Islet precursor cell (in vitro differentiated cells): ENCODE data around the gene GRIN2C.

Experiments used
- DNase-seq: peaks from one replicate; pipeline ENCODE4 v3.0.0-alpha.2; 2018

Gene GRIN2C

GRCh38 chr17:74863420-74864296 is 4.0 kb upstream of the GRIN2C start:
- DNase-seq = no peak

- no peak for DNase-seq
Measured at GRCh38 chr17:74862919-74863318, 3.2 kb upstream of the GRIN2C start.

GRCh38 chr17:74862108-74862901 is 2.6 kb upstream of the GRIN2C start:
- DNase-seq = peak; percentile 88

- DNase-seq = no peak
Measured at GRCh38 chr17:74861662-74862107, 2.0 kb upstream of the GRIN2C start.

- no peak for DNase-seq
Measured at GRCh38 chr17:74860872-74861661, 1.4 kb upstream of the GRIN2C start.

GRCh38 chr17:74860229-74860871 is 665 bp upstream of the GRIN2C start:
- no peak for DNase-seq

- no peak for DNase-seq
Measured at GRCh38 chr17:74858672-74859458, 820 bp downstream of the GRIN2C start.

- no peak for DNase-seq
Measured at GRCh38 chr17:74857191-74857590, 2.5 kb downstream of the GRIN2C start.

GRCh38 chr17:74856112-74856511 is 3.6 kb downstream of the GRIN2C start:
- no peak for DNase-seq

- no peak for DNase-seq
Measured at GRCh38 chr17:74855323-74855722, 4.4 kb downstream of the GRIN2C start.

GRCh38 chr17:74854792-74855191 is 4.9 kb downstream of the GRIN2C start:
- no peak for DNase-seq

GRCh38 chr17:74853669-74854068 is 6.0 kb downstream of the GRIN2C start:
- no peak for DNase-seq

GRCh38 chr17:74853048-74853397 is 6.7 kb downstream of the GRIN2C start:
- DNase-seq = no peak

- peak; percentile 97 for DNase-seq
Measured at GRCh38 chr17:74852237-74853047, 7.2 kb downstream of the GRIN2C start.

- DNase-seq = no peak
Measured at GRCh38 chr17:74851612-74852236, 8.0 kb downstream of the GRIN2C start.

- no peak for DNase-seq
Measured at GRCh38 chr17:74850914-74851313, 8.8 kb downstream of the GRIN2C start.

- DNase-seq = no peak
Measured at GRCh38 chr17:74850310-74850709, 9.4 kb downstream of the GRIN2C start.

GRCh38 chr17:74848656-74849399 is 10.9 kb downstream of the GRIN2C start:
- no peak for DNase-seq

- DNase-seq = no peak
Measured at GRCh38 chr17:74846621-74847020, 13.1 kb downstream of the GRIN2C start.

GRCh38 chr17:74843352-74843627 is 16.4 kb downstream of the GRIN2C start:
- DNase-seq = no peak
